Hematopoietic multipotent progenitor cell treated with erythropoietin and hydrocortisone succinate and interleukin-3 and kit ligand, for 6 days (in vitro differentiated cells): Measurements from ENCODE around the gene PTEN.

Source experiments
- DNase-seq: peaks from one replicate; pipeline ENCODE4 v3.0.0-alpha.2; 2015

The PTEN gene

GRCh38 chr10:87983716-87984115 is 120.3 kb downstream of the PTEN start:
- DNase-seq, result peak; percentile 32

GRCh38 chr10:87987206-87987605 is 123.8 kb downstream of the PTEN start:
- DNase-seq, result peak; percentile 43

- no peak for DNase-seq
Measured at GRCh38 chr10:87991946-87992345, 128.5 kb downstream of the PTEN start.

- DNase-seq, result no peak
Measured at GRCh38 chr10:88004451-88004850, 141.0 kb downstream of the PTEN start.

- DNase-seq, result no peak
Measured at GRCh38 chr10:88006261-88006660, 142.8 kb downstream of the PTEN start.

- no peak for DNase-seq
Measured at GRCh38 chr10:88008866-88009470, 145.5 kb downstream of the PTEN start.

GRCh38 chr10:88012641-88013040 is 149.2 kb downstream of the PTEN start:
- no peak for DNase-seq

GRCh38 chr10:88017781-88018180 is 154.4 kb downstream of the PTEN start:
- no peak for DNase-seq

GRCh38 chr10:88019753-88020152 is 156.3 kb downstream of the PTEN start:
- no peak for DNase-seq
